Measurements from ENCODE around the gene ETV5. TPM values are rescaled to one million over a fixed set of nuclear protein-coding genes. Genes with fewer than 3 reads are reported as not detected.

ETV5 gene
- not detected for total RNA-seq

GRCh38 chr3:186108941-186109865 lies at the start of gene ETV5:
ETV5 (minus strand) TSS chr3:186109089; CDS start chr3:186105868, 3,221 bp downstream.
- DNase-seq, result peak; percentile 79

- DNase-seq, result no peak
Observed at GRCh38 chr3:186154641-186155040, 45.8 kb upstream of the ETV5 start.

- DNase-seq, result no peak
Observed at GRCh38 chr3:186152889-186153292, 44.0 kb upstream of the ETV5 start.

GRCh38 chr3:186152361-186152798 lies 43.5 kb upstream of the ETV5 start:
- DNase-seq, result no peak

- DNase-seq, result no peak
Observed at GRCh38 chr3:186151077-186151971, 42.4 kb upstream of the ETV5 start.

- DNase-seq, result no peak
Observed at GRCh38 chr3:186150041-186150830, 41.3 kb upstream of the ETV5 start.

GRCh38 chr3:186149319-186149960 lies 40.6 kb upstream of the ETV5 start:
- DNase-seq, result no peak

- no peak for DNase-seq
Observed at GRCh38 chr3:186144257-186144656, 35.4 kb upstream of the ETV5 start.

GRCh38 chr3:186143250-186143649 lies 34.4 kb upstream of the ETV5 start:
- no peak for DNase-seq

- no peak for DNase-seq
Observed at GRCh38 chr3:186142393-186142932, 33.6 kb upstream of the ETV5 start.

- no peak for DNase-seq
Observed at GRCh38 chr3:186141790-186142189, 32.9 kb upstream of the ETV5 start.

- DNase-seq, result no peak
Observed at GRCh38 chr3:186138272-186138981, 29.5 kb upstream of the ETV5 start.

GRCh38 chr3:186137051-186137685 lies 28.3 kb upstream of the ETV5 start:
- no peak for DNase-seq

- DNase-seq, result no peak
Observed at GRCh38 chr3:186133980-186134379, 25.1 kb upstream of the ETV5 start.

GRCh38 chr3:186132487-186132886 lies 23.6 kb upstream of the ETV5 start:
- no peak for DNase-seq

- no peak for DNase-seq
Observed at GRCh38 chr3:186129206-186129605, 20.3 kb upstream of the ETV5 start.

- DNase-seq, result no peak
Observed at GRCh38 chr3:186128158-186128557, 19.3 kb upstream of the ETV5 start.

GRCh38 chr3:186127463-186127862 lies 18.6 kb upstream of the ETV5 start:
- DNase-seq, result no peak

- no peak for DNase-seq
Observed at GRCh38 chr3:186125118-186125517, 16.2 kb upstream of the ETV5 start.

GRCh38 chr3:186124592-186124991 lies 15.7 kb upstream of the ETV5 start:
- no peak for DNase-seq

- no peak for DNase-seq
Observed at GRCh38 chr3:186123012-186123411, 14.1 kb upstream of the ETV5 start.

Measured in effector CD4-positive, alpha-beta T cell (primary cell).